ENCODE results near the gene LHX1. TPM values are rescaled to one million over a fixed set of nuclear protein-coding genes. Genes with fewer than 3 reads are reported as not detected.
A peak's percentile ranks its signal among the peaks of the same experiment; 100 is the strongest.

Gene LHX1
- total RNA-seq, 1 donor from 2014 or later = not detected

- ATAC-seq = no peak
- DNase-seq (ENCODE audit: missing footprints) = no peak
- intact Hi-C loops (cut with DNase I) = no loop called here
These were observed 2.3 kb upstream of the LHX1 start for GRCh38 chr17:36934692-36935630.

- DNase-seq (ENCODE audit: missing footprints) (no peak), ATAC-seq (no peak)
- intact Hi-C loops (cut with DNase I) = no loop called here
These were observed 1.4 kb upstream of the LHX1 start for GRCh38 chr17:36935671-36936454.

- intact Hi-C loops (cut with DNase I) = no loop called here
- no peak for DNase-seq (ENCODE audit: missing footprints)
- ATAC-seq = no peak
These were observed 747 bp upstream of the LHX1 start for GRCh38 chr17:36936455-36937000.

- intact Hi-C loops (cut with DNase I) = no loop called here
- ATAC-seq (no peak), DNase-seq (ENCODE audit: missing footprints) (no peak)
These were observed 787 bp downstream of the LHX1 start for GRCh38 chr17:36937959-36938565.

- ATAC-seq = no peak
- intact Hi-C loops (cut with DNase I) = no loop called here
- no peak for DNase-seq (ENCODE audit: missing footprints)
These were observed 1.3 kb downstream of the LHX1 start for GRCh38 chr17:36938566-36939051.

- no peak for ATAC-seq
- intact Hi-C loops (cut with DNase I) = no loop called here
- DNase-seq (ENCODE audit: missing footprints) = no peak
These were observed 2.0 kb downstream of the LHX1 start for GRCh38 chr17:36939052-36939801.

- ATAC-seq (no peak), DNase-seq (ENCODE audit: missing footprints) (no peak)
- intact Hi-C loops (cut with DNase I) = no loop called here
These were observed 2.6 kb downstream of the LHX1 start for GRCh38 chr17:36939802-36940312.

- DNase-seq (ENCODE audit: missing footprints) = no peak
- ATAC-seq = no peak
- intact Hi-C loops (cut with DNase I) = no loop called here
These were observed 3.3 kb downstream of the LHX1 start for GRCh38 chr17:36940313-36941264.

GRCh38 chr17:36941265-36942010, 4.2 kb downstream of the LHX1 start:
- ATAC-seq = no peak

GRCh38 chr17:36942019-36942599, 4.8 kb downstream of the LHX1 start:
- intact Hi-C loops (cut with DNase I) = no loop called here
- peak; percentile 65 for DNase-seq (ENCODE audit: missing footprints)
- ATAC-seq = peak; percentile 26

More at GRCh38 chr17:36941265-36942010, 4.2 kb downstream of the LHX1 start:
- intact Hi-C loops (cut with DNase I) = no loop called here
- DNase-seq (ENCODE audit: missing footprints) = no peak

- no peak for ATAC-seq
- DNase-seq (ENCODE audit: missing footprints) = no peak
- intact Hi-C loops (cut with DNase I) = no loop called here
These were observed 5.4 kb downstream of the LHX1 start for GRCh38 chr17:36942631-36943125.

- ATAC-seq (no peak), DNase-seq (ENCODE audit: missing footprints) (no peak)
- intact Hi-C loops (cut with DNase I) = no loop called here
These were observed 6.2 kb downstream of the LHX1 start for GRCh38 chr17:36943250-36944191.

GRCh38 chr17:36944553-36944952, 7.3 kb downstream of the LHX1 start:
- intact Hi-C loops (cut with DNase I) = no loop called here
- no peak for ATAC-seq
- no peak for DNase-seq (ENCODE audit: missing footprints)

GRCh38 chr17:36945140-36945539, 7.9 kb downstream of the LHX1 start:
- DNase-seq (ENCODE audit: missing footprints) (no peak), ATAC-seq (no peak)
- intact Hi-C loops (cut with DNase I) = loop anchor here (5.0 kb wide), 1 partner anchor 412 kb away; no protein-coding TSS in a partner anchor
